Activated gamma-delta T cell treated with Interleukin-2 at 50 U/mL for 16 hours (primary cell): ENCODE results near the gene HSPA8.

Experiments used
- DNase-seq: peaks from one replicate; pipeline ENCODE4 v3.0.0-alpha.2; 2020

Gene HSPA8

DNA sequence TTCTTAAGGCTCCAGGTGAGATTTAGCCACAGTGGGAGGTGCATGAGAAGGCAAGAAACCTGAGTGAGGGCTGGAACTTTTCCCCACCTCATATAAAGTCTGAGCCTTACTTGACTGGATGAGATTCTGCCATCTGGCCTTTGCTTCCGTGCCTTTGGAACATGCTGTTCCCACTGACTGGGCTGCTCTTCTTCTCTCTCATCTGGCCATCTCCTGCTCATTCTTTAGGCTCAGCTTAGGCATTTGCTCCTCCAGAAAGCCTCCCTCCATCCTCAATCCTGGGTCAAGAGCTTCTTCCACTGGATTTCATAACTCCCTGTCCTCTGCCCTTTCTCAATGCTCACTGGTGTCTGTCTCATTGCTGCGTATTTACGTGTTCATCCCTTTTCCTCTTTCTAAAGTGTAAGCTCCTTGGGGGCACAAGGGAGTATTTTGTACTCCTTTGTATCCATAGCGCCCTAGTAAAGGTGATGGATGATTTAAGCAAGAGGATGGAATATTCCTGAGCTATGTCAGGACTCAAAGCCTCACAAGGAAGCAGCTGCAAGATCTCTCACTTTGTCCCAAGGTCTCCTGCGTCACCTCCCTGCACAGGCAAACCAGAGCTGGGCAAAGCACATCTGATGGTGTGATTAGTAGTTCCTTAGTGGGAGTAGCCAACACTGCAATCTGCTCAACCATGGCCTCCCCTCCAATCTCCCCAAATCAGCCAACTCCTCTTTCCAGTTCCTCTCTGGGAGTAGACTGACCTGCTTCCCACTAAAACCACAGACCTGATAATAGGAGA, 15.3 kb downstream of the HSPA8 start:
- DNase-seq, result no peak

DNA sequence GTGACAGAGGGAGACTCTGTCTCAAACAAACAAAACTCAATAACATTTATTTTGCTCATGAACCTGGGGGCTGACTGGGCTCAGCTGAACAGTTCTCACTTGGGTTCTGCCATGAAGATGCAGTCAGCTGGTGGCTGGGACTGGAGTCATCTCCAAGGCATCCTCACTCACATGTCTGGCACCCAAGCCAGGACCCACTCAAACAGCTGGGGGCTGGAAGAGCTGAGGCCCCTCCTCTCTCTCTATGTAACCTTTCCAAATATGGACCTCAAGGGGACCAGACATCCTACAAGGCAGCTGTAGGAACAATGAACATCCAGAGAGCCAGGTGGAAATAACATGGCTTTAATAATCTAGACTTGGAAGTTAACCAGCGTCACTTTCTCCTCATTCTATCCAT, 16.8 kb downstream of the HSPA8 start:
- DNase-seq, result no peak

GRCh38 chr11:123041185-123041584, 20.8 kb downstream of the HSPA8 start:
- DNase-seq, result no peak

- DNase-seq, result no peak
Observed at GRCh38 chr11:123040111-123040432, 21.9 kb downstream of the HSPA8 start.

- no peak for DNase-seq
Observed at GRCh38 chr11:123035831-123036230, 26.1 kb downstream of the HSPA8 start.

GRCh38 chr11:123034597-123034996, 27.3 kb downstream of the HSPA8 start:
- DNase-seq, result no peak

DNA sequence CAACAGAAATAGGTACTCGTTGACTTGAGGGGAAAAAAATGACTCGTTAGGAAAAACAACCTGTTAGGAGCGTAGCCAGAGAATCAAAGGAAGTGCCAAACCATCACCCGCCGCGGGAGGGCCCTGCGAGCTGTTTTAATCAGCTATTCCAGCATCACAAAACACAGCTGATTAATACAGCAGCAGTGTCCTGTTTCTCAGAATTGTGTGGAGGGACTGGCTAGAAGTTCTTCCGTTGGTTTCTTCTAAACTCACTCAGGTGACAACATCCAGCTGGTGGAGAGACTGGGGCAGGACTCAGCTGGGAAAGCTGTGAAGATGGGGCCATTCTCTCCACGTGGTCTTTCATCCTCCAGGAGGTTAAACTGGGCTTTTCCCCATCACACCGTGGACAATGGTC, 28.0 kb downstream of the HSPA8 start:
- DNase-seq, result no peak

GRCh38 chr11:123030517-123030916, 31.4 kb downstream of the HSPA8 start:
- no peak for DNase-seq

DNA sequence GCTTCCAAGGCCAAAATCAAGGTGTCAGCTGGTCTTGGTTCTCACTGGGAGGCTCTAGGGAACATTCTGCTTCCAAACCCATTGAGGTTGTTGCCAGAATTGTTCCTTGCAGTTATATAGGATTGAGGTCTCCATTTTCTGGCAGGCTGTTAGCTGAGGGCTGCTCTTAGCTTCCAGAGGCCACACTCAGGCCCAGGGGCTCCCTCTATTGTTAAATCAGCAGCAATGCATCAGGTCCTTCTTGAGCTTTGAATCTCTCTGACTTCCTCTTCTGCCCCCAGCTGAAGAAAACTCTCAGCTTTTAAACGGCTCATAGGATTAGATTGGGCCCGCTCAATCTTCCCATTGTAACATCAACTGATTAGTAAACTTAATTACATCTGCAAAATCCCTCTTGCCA, 41.0 kb downstream of the HSPA8 start:
- no peak for DNase-seq

DNA sequence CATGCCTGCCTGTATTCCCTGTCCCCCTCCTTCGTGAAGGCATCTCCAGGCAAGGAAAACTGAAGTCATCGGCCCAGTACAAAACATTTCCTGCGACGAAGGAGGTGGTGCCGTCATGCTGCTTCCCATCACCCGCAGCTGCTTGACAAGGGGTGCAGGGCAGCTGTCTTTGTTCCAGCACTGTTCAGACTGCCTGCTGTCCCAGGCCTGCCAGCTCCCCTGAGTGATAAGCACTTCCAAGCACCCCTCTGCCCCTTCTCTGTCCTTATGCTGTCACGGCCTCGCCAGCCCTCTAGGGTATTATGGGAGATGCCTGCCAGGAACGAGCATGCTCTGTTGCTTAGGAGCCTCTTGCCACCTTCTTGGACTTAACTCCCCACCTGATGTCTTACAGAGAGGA, 43.2 kb downstream of the HSPA8 start:
- DNase-seq, result no peak

DNA sequence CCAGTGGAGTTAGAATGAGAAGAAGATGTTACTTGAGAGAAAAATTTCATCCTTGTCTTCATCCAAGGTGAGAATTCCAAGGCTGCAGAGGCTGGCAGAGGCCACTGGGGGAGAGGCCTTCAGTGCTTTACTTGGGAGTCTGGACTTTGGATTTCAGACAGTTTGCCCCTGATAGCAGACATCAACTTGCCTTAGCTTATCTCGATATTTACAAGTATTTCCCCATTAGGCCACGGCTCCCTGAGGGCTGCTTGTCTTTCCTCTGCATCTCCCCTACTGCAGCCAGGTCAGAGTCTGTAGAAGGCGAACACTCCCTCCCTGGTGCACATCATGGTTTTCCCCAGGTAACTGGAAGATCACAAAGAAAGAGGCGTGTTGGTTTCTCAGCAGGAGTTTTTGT, 50.4 kb downstream of the HSPA8 start:
- DNase-seq, result no peak
